WERI-Rb-1 (cell line): ENCODE results near the gene HIF1AN.
A peak's percentile ranks its signal among the peaks of the same experiment; 100 is the strongest.

Source experiments
- DNase-seq: peaks from one replicate; pipeline ENCODE4 v3.0.0-alpha.2; 2020
- H3K27ac ChIP-seq: fragments of 250-450 bp; sonication (Bioruptor Pico); 2 replicates; pipeline ENCODE4 v1.5.1; 2020; ENCODE audit warnings: mild to moderate bottlenecking, moderate library complexity
- H3K27me3 ChIP-seq: fragments of 250-450 bp; sonication (Bioruptor Pico); 2 replicates; pipeline ENCODE4 v1.5.1; 2021; ENCODE audit warnings: mild to moderate bottlenecking, low read depth, moderate library complexity; ENCODE audit not compliant: insufficient read depth, severe bottlenecking
- H3K36me3 ChIP-seq: fragments of 250-450 bp; sonication (Bioruptor Pico); 2 replicates; pipeline ENCODE4 v1.5.1; 2020; ENCODE audit warnings: mild to moderate bottlenecking, moderate library complexity
- H3K4me3 ChIP-seq: 2 replicates; pipeline ENCODE4 v1.5.1; 2011; ENCODE audit warnings: low read depth, mild to moderate bottlenecking, control low read depth, low read length
- H3K9me3 ChIP-seq: fragments of 250-450 bp; sonication (Bioruptor Pico); 2 replicates; pipeline ENCODE4 v1.5.1; 2021; ENCODE audit warnings: mild to moderate bottlenecking, moderate library complexity; ENCODE audit not compliant: severe bottlenecking
- CTCF ChIP-seq: IDR thresholded peaks from 2 replicates; pipeline ENCODE4 v1.5.1; 2011; ENCODE audit warnings: low read depth, mild to moderate bottlenecking, control low read depth, inconsistent platforms, low read length

HIF1AN gene

GRCh38 chr10:100561005-100561404 is 25.3 kb downstream of the HIF1AN start:
- H3K27me3 ChIP-seq = peaks cover 16% of the 10 kb centered on the region
- no peak for DNase-seq
- H3K4me3 ChIP-seq = no peak overlapping the region
- H3K9me3 ChIP-seq = no peaks in the 10 kb centered on the region
- no peak overlapping the region for H3K27ac ChIP-seq
- no peak for TF ChIP-seq CTCF
- no peaks in the 10 kb centered on the region; the same call in 1 of the 2 replicates for H3K36me3 ChIP-seq

GRCh38 chr10:100562008-100562672 is 26.4 kb downstream of the HIF1AN start:
- H3K4me3 ChIP-seq = peak overlapping the region; percentile 47
- no peak overlapping the region for H3K27ac ChIP-seq
- H3K9me3 ChIP-seq = no peaks in the 10 kb centered on the region
- peak; percentile 100 for TF ChIP-seq CTCF
- no peaks in the 10 kb centered on the region for H3K36me3 ChIP-seq
- H3K27me3 ChIP-seq = peaks cover 16% of the 10 kb centered on the region
- peak; percentile 85 for DNase-seq

- no peak for TF ChIP-seq CTCF
- H3K36me3 ChIP-seq = no peaks in the 10 kb centered on the region
- H3K27ac ChIP-seq = no peak overlapping the region
- peaks cover 16% of the 10 kb centered on the region for H3K27me3 ChIP-seq
- DNase-seq = no peak
- H3K4me3 ChIP-seq = no peak overlapping the region
- peaks cover 3% of the 10 kb centered on the region for H3K9me3 ChIP-seq
Measured at GRCh38 chr10:100565206-100565985, 29.7 kb downstream of the HIF1AN start.

GRCh38 chr10:100566561-100566960 is 30.8 kb downstream of the HIF1AN start:
- Histone ChIP-seq H3K27me3 (peaks cover 16% of the 10 kb centered on the region), H3K9me3 (peaks cover 3% of the 10 kb centered on the region), H3K36me3 (no peaks in the 10 kb centered on the region), H3K27ac (no peak overlapping the region), H3K4me3 (no peak overlapping the region)
- DNase-seq = no peak
- no peak for TF ChIP-seq CTCF

- Histone ChIP-seq H3K27me3 (peaks cover 15% of the 10 kb centered on the region), H3K36me3 (no peaks in the 10 kb centered on the region)
- no peak for TF ChIP-seq CTCF
Measured at GRCh38 chr10:100567249-100567648, 31.5 kb downstream of the HIF1AN start.

More at GRCh38 chr10:100567249-100567648, 31.5 kb downstream of the HIF1AN start:
- peaks cover 3% of the 10 kb centered on the region for H3K9me3 ChIP-seq
- H3K27ac ChIP-seq = no peak overlapping the region
- peak; percentile 2 for DNase-seq
- no peak overlapping the region for H3K4me3 ChIP-seq
